Measurements from ENCODE around the gene BMP7. TPM values are rescaled to one million over a fixed set of nuclear protein-coding genes. Genes with fewer than 3 reads are reported as not detected.

BMP7 gene
- total and polyA plus RNA-seq, 2 experiments from 2014 or later: 15.9 to 22.8 TPM

GRCh38 chr20:57251344-57251743 lies 15.1 kb downstream of the BMP7 start:
- Mint-ChIP-seq H3K4me1 (peaks cover 30% of the 10 kb centered on the region), H3K4me3 (no peak overlapping the region; the same call in 2 of the 3 replicates), H3K36me3 (ENCODE audit: low read depth) (no peaks in the 10 kb centered on the region), H3K27me3 (ENCODE audit: insufficient read depth, low read depth, poor library complexity) (peaks cover 13% of the 10 kb centered on the region), H3K9me3 (peaks cover 4% of the 10 kb centered on the region), H3K27ac (no peak overlapping the region; the same call in 1 of the 2 replicates)
- Histone ChIP-seq H3K36me3 (ENCODE audit: insufficient read depth) (no peaks in the 10 kb centered on the region), H3K27ac (ENCODE audit: low read depth) (no peak overlapping the region), H3K27me3 (ENCODE audit: insufficient read depth) (no peaks in the 10 kb centered on the region), H3F3A (replicated peaks; ENCODE audit: low read depth) (no peaks in the 10 kb centered on the region), H3K79me2 (replicated peaks; ENCODE audit: insufficient read depth) (peaks cover 43% of the 10 kb centered on the region), H4K20me1 (replicated peaks; ENCODE audit: insufficient read depth) (no peaks in the 10 kb centered on the region), H3K9me2 (ENCODE audit: insufficient read depth) (no peaks in the 10 kb centered on the region), H2AFZ (no peak overlapping the region), H3K4me2 (no peak overlapping the region), H3K4me3 (no peak overlapping the region), H3K4me1 (ENCODE audit: insufficient read depth) (peaks cover 25% of the 10 kb centered on the region)
- DNase-seq (ENCODE audit: low spot score) (peak; percentile 32), ATAC-seq (peak; percentile 57)
- TF ChIP-seq ZNF114 (CRISPR knock-in tag; IDR thresholded peaks at IDR 0.05): no peak
- TF ChIP-seq, protein P1, sequence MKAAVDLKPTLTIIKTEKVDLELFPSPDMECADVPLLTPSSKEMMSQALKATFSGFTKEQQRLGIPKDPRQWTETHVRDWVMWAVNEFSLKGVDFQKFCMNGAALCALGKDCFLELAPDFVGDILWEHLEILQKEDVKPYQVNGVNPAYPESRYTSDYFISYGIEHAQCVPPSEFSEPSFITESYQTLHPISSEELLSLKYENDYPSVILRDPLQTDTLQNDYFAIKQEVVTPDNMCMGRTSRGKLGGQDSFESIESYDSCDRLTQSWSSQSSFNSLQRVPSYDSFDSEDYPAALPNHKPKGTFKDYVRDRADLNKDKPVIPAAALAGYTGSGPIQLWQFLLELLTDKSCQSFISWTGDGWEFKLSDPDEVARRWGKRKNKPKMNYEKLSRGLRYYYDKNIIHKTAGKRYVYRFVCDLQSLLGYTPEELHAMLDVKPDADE (IDR thresholded peaks at IDR 0.05): no peak
- no peak for TF ChIP-seq CREB1 (CRISPR knock-in tag; IDR thresholded peaks at IDR 0.05; ENCODE audit: low read depth)
- TF ChIP-seq POLR2AphosphoS5 (IDR thresholded peaks at IDR 0.05; ENCODE audit: low read depth): no peak
- TF ChIP-seq STAT1 (IDR thresholded peaks at IDR 0.05; ENCODE audit: unreplicated experiment): no peak
- no peak for TF ChIP-seq ZNF462 (CRISPR knock-in tag; IDR thresholded peaks at IDR 0.05)
- TF ChIP-seq, protein P2, sequence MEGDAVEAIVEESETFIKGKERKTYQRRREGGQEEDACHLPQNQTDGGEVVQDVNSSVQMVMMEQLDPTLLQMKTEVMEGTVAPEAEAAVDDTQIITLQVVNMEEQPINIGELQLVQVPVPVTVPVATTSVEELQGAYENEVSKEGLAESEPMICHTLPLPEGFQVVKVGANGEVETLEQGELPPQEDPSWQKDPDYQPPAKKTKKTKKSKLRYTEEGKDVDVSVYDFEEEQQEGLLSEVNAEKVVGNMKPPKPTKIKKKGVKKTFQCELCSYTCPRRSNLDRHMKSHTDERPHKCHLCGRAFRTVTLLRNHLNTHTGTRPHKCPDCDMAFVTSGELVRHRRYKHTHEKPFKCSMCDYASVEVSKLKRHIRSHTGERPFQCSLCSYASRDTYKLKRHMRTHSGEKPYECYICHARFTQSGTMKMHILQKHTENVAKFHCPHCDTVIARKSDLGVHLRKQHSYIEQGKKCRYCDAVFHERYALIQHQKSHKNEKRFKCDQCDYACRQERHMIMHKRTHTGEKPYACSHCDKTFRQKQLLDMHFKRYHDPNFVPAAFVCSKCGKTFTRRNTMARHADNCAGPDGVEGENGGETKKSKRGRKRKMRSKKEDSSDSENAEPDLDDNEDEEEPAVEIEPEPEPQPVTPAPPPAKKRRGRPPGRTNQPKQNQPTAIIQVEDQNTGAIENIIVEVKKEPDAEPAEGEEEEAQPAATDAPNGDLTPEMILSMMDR (conservative IDR thresholded peaks at IDR 0.05; ENCODE audit: low read depth in 2 of 2): no peak
- TF ChIP-seq EZH2phosphoT487 (IDR thresholded peaks at IDR 0.05; ENCODE audit: unreplicated experiment): no peak
- no peak for TF ChIP-seq EZH2 (IDR thresholded peaks at IDR 0.05; ENCODE audit: low read depth, unreplicated experiment)
- no peak for TF ChIP-seq JUNB (IDR thresholded peaks at IDR 0.05; ENCODE audit: unreplicated experiment)
- TF ChIP-seq REST (IDR thresholded peaks at IDR 0.05; ENCODE audit: unreplicated experiment): no peak
- TF ChIP-seq NANOG (IDR thresholded peaks at IDR 0.05; ENCODE audit: borderline replicate concordance): no peak
- no peak for TF ChIP-seq ZNF331 (CRISPR knock-in tag; IDR thresholded peaks at IDR 0.05; ENCODE audit: low read depth)

Data from GM23338 (cell line).